A549 (cell line): ENCODE data around the gene PRKRA.
"Not testable (repeated sequence)": the region's sequence is repeated elsewhere in the genome, so short reads cannot be mapped to it uniquely, and the experiment has no call there.

ENCODE experiments used
- CHD2 ChIP-seq: fragments of 150-350 bp; IDR thresholded peaks from 2 replicates; pipeline ENCODE4 v1.6.1; 2014; ENCODE audit warnings: low read length; ENCODE audit not compliant: partially characterized antibody
- ESRRA ChIP-seq: fragments of 150-350 bp; IDR thresholded peaks from 2 replicates; pipeline ENCODE4 v1.6.1; 2014; ENCODE audit warnings: mild to moderate bottlenecking, low read length, borderline replicate concordance
- RAD21 ChIP-seq, 2 experiments: fragments of >200 bp in 1 of 2; sonication (Bioruptor Twin) in 1 of 2; formaldehyde crosslinking in 1 of 2; IDR thresholded peaks in 1 of 2; conservative IDR thresholded peaks in 1 of 2; 2 replicates in 1 of 2; 3 replicates in 1 of 2; pipeline ENCODE4 v1.6.1; 2012 to 2018; ENCODE audit warnings: inconsistent platforms in 1 of 2
- SREBF2 ChIP-seq: fragments of 450-650 bp; IDR thresholded peaks from 2 replicates; pipeline ENCODE4 v1.6.1; 2014; ENCODE audit warnings: mild to moderate bottlenecking, moderate library complexity
- ZFP36 ChIP-seq: fragments of 450-650 bp; IDR thresholded peaks from 2 replicates; pipeline ENCODE4 v1.6.1; 2014; ENCODE audit warnings: borderline replicate concordance; ENCODE audit not compliant: partially characterized antibody
- TF ChIP-seq, protein P1 (sequence below): fragments of >200 bp; sonication (Bioruptor Twin); formaldehyde crosslinking; IDR thresholded peaks from 3 replicates; pipeline ENCODE4 v1.5.1; 2016
- TF ChIP-seq, protein P2 (sequence below): fragments of 200-600 bp; sonication (generic); IDR thresholded peaks from 2 replicates; pipeline ENCODE4 v1.6.1; 2016; ENCODE audit warnings: antibody characterized with exemption, mild to moderate bottlenecking, moderate library complexity

DNA sequence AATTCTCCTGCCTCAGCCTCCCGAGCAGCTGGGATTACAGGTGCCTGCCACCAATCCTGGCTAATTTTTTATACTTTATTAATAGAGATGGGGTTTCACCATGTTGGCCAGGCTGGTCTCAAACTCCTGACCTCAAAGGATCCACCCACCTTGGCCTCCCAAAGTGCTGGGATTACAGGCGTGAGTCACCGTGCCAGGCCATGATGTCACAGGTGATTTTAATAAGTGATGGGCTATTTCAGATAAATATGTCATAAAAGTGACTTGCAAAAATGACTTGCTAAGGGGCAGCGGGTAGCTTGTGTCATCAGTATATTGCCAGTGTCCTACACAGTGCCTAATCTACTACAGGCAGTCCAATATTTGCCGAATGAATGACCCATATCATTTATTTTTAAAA is 20.3 kb upstream of the PRKRA start:
- TF ChIP-seq, protein P1, sequence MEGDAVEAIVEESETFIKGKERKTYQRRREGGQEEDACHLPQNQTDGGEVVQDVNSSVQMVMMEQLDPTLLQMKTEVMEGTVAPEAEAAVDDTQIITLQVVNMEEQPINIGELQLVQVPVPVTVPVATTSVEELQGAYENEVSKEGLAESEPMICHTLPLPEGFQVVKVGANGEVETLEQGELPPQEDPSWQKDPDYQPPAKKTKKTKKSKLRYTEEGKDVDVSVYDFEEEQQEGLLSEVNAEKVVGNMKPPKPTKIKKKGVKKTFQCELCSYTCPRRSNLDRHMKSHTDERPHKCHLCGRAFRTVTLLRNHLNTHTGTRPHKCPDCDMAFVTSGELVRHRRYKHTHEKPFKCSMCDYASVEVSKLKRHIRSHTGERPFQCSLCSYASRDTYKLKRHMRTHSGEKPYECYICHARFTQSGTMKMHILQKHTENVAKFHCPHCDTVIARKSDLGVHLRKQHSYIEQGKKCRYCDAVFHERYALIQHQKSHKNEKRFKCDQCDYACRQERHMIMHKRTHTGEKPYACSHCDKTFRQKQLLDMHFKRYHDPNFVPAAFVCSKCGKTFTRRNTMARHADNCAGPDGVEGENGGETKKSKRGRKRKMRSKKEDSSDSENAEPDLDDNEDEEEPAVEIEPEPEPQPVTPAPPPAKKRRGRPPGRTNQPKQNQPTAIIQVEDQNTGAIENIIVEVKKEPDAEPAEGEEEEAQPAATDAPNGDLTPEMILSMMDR, result not testable (repeated sequence)
- not testable (repeated sequence) for TF ChIP-seq RAD21 (conservative IDR thresholded peaks at IDR 0.05 in 1 of 2, IDR thresholded peaks at IDR 0.05 in 1 of 2); CHD2; SREBF2; ESRRA; ZFP36
- TF ChIP-seq, protein P2, sequence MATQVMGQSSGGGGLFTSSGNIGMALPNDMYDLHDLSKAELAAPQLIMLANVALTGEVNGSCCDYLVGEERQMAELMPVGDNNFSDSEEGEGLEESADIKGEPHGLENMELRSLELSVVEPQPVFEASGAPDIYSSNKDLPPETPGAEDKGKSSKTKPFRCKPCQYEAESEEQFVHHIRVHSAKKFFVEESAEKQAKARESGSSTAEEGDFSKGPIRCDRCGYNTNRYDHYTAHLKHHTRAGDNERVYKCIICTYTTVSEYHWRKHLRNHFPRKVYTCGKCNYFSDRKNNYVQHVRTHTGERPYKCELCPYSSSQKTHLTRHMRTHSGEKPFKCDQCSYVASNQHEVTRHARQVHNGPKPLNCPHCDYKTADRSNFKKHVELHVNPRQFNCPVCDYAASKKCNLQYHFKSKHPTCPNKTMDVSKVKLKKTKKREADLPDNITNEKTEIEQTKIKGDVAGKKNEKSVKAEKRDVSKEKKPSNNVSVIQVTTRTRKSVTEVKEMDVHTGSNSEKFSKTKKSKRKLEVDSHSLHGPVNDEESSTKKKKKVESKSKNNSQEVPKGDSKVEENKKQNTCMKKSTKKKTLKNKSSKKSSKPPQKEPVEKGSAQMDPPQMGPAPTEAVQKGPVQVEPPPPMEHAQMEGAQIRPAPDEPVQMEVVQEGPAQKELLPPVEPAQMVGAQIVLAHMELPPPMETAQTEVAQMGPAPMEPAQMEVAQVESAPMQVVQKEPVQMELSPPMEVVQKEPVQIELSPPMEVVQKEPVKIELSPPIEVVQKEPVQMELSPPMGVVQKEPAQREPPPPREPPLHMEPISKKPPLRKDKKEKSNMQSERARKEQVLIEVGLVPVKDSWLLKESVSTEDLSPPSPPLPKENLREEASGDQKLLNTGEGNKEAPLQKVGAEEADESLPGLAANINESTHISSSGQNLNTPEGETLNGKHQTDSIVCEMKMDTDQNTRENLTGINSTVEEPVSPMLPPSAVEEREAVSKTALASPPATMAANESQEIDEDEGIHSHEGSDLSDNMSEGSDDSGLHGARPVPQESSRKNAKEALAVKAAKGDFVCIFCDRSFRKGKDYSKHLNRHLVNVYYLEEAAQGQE, result not testable (repeated sequence)
